ENCODE measurements around the gene NUP98.

NUP98 gene

DNA sequence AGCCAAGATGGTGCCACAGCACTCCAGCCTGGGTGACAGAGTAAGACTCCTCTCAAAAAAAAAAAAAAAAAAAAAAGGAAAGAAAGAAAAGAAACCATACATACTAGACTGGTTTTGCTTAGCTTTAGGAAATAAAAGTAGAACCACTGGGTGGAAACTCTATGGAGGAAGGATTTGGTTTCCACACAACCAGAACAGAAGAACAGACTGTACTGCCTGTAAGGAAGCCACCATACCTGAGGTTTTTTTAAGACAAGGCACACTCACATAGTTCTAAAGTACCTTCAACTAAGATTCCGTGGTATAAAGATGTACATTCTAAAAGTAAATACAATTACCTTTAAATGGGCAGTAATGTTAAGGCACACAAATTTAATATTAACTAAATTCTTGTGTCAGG, 58.6 kb downstream of the NUP98 start:
- in situ Hi-C loops (cut with MboI; ENCODE audit: low sequenced_read_pairs) = no loop called here

DNA sequence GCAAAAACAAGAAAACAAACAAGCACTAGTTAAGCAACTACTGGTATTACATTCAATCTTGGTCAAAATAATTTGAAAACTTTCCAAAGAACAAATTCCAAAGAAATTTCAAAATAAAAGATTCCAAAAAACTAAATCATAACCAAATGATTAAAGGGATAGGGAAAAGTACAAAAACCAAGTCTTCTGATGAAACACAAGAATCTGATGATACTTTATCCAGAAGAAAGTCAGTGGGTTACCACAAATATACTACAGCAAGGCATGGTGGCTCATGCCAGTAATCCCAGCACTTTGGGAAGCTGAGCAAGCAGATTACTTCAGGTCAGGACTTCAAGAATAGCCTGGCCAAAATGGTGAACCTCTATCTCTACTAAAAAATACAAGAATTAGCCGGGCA, 59.1 kb downstream of the NUP98 start:
- in situ Hi-C loops (cut with MboI; ENCODE audit: low sequenced_read_pairs) = no loop called here

DNA sequence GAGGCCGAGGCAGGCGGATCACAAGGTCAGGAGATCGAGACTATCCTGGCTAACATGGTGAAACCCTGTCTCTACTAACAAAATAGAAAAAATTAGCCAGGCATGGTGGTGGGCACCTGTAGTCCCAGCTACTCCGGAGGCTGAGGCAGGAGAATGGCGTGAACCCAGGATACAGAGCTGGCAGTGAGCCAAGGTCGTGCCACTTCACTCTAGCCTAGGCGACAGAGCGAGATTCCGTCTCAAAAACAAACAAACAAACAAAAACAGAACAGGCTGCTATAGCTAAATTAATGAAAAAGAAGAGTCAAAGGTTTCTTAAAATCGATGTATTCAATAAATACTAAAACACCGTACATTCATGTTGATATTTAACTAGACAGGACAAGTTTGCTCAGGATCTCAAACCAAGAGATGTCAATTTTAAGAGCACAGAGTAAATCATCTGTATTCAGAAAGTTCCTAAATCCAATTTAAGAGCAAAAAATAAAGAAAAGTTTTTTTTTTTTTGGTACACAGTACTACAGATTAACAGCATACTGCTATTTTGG, 59.9 kb downstream of the NUP98 start:
- in situ Hi-C loops (cut with MboI; ENCODE audit: low sequenced_read_pairs) = no loop called here

DNA sequence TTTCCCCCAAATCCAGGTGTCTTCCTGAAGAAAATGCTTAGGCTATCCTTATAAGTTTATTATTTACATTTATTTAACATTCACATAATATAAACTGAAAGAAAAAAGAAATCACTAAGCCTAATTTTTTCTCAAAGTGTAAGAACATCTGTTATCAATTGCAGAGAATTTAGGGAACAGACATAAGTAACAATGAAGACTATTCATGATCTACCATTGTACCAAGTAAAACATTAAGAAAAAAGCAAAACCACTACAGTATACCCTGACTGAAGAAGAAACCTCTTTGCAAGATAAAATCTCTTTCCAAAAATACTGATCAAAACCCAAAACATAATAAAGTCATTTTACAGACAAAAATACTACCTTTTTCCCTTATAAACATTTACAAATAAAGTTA, 60.5 kb downstream of the NUP98 start:
- in situ Hi-C loops (cut with MboI; ENCODE audit: low sequenced_read_pairs) = no loop called here

DNA sequence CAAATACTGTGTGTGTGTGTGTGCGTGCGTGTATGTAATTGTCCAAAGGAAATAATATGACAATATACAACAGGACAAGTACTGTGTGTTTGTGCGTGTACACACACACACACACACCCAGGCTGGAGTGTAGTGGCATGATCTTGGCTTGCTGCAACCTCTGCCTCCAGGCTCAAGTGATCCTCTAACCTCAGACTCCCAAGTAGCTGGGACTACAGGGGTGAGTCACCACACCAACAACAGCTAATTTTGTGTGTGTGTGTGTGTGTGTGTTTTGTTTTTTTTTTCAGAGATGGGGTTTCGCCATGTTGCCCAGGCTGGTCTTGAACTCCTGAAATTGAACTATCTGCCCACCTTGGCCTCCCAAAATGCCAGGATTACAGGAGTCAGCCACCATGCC, 61.5 kb downstream of the NUP98 start:
- in situ Hi-C loops (cut with MboI; ENCODE audit: low sequenced_read_pairs) = no loop called here

DNA sequence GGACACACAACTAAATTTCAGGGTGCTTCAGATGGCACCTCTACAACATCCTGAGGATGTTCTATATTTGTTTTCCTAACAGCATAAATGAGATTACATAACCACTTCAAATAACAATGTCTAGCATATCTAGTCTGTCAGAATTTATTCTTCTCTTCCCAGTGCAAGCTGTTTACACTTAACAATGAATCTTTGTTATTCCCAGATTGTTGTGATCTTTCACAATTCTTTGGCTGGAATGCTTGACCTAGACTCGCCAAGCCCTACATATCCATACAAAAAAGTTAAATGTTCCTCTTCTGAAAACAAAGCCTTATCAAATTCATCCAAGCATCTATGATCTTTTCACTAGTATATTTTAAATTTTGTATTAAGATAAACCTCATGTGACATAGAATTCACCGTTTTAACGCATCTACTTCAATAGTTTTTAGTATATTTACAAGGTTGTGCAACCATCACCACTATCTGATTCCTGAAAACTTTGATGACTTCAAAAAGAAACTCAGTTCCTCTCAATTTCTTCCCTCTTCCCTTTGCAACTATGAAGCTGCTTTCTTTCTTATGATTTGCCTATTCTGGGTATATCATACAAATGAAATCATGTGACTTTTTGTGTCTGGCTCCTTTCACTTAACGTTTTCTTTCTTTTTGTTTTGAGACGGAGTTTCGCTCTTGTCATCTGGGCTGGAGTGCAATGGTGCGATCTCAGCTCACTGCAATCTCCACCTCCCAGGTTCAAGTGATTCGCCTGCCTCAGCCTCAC, 64.5 kb downstream of the NUP98 start:
- in situ Hi-C loops (cut with MboI; ENCODE audit: low sequenced_read_pairs) = no loop called here

DNA sequence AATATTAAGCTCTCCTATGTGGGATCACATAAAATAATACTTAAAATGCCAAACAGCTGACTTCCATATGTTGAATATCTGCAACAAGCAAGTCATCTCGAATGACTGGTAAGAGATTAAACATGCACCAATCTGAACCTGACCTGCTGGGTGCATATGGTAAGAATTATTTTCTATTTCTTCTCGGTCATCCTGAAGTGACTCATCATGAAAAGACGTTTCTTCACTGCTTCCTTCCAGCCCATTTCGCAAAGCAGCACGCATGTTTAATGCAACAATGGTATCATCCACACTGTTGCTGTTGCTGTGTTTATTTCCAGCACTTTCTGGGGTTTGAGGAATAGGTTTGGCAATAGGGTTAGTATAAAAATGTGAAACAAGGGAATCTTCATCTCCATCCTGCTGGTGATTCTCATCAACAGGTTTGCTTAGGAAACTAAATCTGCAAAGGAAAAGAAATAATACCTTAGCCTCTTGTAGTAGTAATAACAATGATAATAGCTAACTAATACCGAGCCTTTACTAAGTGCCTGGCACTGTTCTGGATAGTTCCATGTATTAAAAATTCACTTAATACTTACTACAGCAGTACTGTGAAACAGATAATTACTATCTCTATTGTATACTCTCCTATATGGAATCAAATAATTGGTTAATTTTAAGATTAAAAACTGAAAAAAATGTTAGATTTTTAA, 74.2 kb downstream of the NUP98 start:
- in situ Hi-C loops (cut with MboI; ENCODE audit: low sequenced_read_pairs) = no loop called here

DNA sequence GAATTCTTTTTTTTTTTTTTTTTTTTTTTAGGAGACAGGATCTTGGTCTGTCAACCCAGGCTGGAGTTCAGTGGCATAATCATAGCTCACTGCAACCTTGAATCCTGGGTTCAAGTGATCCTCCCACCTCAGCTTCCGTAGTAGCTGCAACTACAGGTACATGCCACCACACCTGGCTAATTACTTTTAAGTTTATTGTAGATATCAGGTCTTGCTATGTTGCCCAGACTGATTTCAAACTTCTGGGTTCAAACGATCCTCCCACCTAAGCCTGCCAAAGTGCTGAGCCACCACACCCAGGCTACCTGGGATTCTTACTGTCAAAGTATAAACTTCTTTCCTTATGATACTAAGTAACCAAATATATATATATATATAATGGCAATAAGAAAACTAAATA, 75.3 kb downstream of the NUP98 start:
- in situ Hi-C loops (cut with MboI; ENCODE audit: low sequenced_read_pairs) = no loop called here

DNA sequence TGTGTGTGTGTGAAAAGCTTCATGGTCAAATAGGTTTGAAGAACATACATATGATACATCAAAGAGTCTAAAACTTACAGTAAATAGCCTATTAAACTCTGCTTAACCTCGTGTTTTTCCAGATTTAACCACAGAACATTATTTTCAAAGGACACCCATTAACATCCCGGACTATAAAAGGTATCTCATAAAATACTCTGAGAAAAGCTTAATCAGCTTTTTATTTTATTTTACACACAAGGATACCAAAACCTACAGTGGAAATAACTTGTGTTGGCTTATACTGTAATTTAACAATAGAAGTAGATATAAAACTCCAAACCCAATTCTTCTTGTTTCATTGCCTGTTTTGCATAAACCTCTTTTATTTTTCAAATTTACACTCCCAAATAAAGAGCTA, 76.4 kb downstream of the NUP98 start:
- in situ Hi-C loops (cut with MboI; ENCODE audit: low sequenced_read_pairs) = no loop called here

DNA sequence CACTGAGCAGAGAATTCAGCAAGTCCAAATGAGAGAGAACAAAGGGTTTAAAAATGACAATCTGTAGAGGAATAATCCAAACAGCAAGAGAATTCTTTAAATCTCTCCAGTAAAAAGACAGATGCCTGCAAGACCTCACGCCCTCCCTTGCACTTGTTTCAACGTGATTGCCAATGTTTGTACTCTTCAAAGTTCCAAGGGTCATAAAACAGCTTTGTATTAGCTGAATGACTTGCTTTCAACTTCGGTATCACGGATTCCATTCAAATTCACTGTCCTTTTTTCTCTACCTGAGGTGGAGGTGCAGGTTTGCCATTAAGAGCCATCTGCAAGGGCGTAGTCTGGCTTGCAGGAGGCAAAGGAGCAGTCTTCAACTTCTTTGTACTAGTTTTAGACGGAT, 85.1 kb downstream of the NUP98 start:
- in situ Hi-C loops (cut with MboI; ENCODE audit: low sequenced_read_pairs) = no loop called here

DNA sequence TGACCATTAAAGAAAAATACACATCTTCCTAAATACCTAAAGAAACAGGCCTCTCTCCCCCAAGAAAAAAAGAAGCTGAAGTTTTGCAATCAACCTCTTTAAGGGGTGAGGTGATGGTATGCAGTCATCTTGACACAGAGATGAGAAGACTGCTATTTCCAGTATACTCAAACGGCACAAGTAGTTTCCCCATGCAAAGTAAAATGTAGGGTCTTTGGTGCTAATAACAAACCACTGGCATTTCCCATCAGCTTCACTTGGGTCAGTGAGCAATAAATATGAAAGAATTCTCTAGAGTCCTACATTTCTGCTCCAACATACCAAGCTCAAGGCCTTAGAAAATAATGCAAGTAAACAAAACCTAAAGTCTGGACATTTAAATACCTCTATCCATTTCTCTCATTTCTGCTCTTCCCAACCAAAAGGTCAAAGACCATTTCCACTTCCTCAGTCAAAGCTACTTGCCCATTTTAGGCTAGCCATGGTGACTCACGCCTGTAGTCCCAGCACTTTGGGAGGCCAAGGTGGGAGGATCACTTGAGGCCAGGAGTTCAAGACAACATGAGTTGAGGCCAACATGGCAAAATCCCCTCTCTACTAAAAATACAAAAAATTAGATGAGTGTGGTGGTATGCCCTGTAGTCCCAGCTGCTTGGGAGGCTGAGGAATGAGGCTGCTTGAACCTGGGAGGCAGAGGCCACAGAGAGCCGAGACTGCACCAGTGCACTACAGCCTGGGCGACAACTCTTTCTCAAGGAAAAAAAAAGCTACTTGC, 86.7 kb downstream of the NUP98 start:
- in situ Hi-C loops (cut with MboI; ENCODE audit: low sequenced_read_pairs) = no loop called here

DNA sequence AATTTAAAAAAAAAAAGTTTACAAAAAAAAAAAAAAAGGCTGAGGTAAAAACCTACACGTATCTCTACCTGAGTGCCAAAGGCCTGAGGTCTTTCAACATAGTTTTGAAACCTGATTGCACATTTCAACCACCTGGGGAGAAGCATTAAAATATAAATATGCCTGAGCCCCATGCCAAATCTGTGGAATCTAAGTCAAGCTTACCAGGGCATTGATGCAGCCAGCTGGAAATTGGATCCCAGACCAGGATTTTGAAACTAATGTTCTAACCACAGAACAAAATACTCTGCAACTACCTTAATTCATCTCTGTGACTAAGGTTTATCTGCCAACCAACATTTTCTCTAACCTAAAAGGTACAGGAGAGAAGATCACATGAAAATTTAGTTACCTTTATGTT, 87.4 kb downstream of the NUP98 start:
- in situ Hi-C loops (cut with MboI; ENCODE audit: low sequenced_read_pairs) = no loop called here

DNA sequence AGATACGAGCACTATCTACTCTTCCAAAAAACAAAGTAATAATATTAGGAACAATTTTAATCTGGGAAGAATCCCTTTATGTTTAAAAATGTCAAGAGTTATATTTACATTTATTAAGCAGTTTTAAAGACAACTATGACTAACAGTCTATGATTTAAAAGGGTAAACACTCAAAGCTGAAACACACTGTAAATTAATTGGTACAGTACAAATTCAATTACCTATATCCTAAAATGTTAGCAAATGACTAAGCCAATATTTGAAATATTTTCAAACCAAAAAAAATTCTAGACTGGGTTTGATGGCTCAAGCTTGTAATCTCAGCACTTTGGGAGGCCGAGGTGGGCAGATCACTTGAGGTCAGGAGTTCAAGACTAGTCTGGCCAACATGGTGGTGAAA, 90.2 kb downstream of the NUP98 start:
- in situ Hi-C loops (cut with MboI; ENCODE audit: low sequenced_read_pairs) = no loop called here

DNA sequence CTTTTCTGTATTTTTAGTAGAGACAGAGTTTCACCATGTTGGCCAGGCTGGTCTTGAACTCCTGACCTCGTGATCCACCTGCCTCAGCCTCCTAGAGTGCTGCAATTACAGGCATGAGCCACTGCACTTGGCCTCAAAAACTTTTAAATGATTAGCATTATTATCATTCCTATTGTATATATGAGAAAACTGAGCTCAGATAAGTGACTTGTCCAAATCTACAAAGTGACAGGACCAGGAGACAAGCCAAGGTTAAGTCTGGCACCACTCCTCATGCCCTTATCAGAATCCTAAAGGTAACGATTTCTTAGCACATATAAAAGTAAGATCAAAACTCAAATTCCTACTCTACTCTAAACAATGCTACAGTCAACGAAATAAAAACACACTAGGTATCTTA, 94.0 kb downstream of the NUP98 start:
- in situ Hi-C loops (cut with MboI; ENCODE audit: low sequenced_read_pairs) = no loop called here

DNA sequence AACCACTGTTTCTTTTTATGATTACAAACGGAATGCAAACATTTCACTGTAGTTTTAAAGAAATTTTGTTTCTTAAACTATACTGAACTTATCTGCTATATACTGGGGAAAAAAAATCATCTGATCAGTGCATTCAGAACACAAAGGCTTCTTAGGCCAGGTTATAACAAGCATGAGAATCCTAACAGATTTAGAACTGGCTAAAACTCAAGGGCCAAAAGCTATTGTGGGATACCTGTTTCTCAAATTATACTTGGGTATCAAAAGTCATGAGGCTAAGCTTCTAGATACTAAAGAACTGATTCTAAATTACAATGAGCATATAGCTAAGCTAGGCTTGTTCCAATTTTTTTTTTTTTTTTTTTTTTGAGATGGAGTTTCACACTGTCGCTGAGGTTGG, 96.4 kb downstream of the NUP98 start:
- in situ Hi-C loops (cut with MboI; ENCODE audit: low sequenced_read_pairs) = no loop called here

DNA sequence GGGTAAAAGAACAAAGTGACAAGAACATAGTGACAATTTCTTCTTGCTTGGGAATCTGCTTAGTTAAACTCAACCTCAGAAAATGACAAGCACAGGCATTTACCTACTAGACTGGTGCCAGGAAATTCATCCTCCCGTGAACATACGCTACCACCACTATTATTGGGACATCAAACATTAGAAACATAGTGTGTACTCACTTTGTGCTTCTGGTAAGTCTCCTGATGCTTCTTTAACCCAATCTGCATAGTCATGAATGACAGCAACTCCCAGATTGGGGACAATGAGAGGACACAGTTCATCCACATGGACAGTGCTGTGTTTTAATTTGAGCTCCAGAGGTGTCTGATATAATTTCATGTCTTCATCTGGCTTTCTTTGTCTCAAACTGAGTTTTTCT, 96.9 kb downstream of the NUP98 start:
- in situ Hi-C loops (cut with MboI; ENCODE audit: low sequenced_read_pairs) = no loop called here

DNA sequence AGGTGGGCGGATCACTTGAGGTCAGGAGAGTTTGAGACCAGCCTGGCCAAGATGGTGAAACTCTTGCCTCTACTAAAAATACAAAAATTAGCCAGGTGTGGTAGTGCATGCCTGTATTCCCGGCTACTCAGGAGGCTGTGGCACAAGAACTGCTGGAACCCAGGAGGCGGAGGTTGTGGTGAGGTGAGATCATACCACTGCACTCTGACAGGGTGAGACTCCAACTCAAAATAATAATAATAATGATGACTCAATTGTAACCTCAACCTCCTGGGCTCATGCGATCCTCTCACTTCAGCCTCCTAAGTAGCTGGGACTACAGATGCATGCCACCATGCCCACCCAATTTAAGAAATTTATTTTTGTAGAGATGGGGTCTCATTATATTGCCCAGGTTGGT, 110.6 kb downstream of the NUP98 start:
- in situ Hi-C loops (cut with MboI; ENCODE audit: low sequenced_read_pairs) = no loop called here

DNA sequence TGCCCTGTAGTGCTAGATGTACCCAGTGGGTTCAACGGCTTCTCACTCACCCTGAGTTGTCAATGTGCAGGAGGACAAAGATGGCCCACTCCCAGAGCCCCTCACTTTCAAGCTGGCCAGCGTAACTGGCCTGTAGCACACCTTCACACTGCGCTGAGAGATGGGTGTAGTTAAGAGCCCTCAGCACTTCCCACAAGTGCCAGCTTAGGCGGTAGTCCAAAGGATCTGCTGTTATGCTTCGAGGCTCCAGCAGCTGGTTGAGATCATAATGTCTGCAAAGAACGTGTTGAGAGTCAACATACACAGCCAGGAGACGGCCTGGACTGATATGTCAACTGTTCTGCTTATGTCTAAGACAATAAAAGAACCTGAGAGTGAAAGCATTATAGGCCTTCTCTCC, 111.4 kb downstream of the NUP98 start:
- in situ Hi-C loops (cut with MboI; ENCODE audit: low sequenced_read_pairs) = no loop called here

DNA sequence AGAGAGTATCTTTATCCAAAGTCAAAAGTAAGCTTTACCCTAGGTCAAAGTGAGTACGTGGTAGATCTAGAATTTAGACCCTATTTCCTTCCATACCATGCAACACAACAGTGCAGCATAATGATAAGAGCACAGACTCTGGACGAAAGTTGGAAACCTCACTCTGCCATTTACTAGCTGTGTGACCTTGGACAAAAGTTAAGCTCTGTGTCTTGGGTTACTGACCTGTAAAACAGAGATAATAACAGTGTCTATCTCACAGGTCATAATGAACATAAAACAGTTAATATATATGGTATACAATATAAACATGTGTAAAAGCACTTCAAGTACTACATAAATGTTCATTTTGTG, 112.6 kb downstream of the NUP98 start:
- in situ Hi-C loops (cut with MboI; ENCODE audit: low sequenced_read_pairs) = no loop called here

DNA sequence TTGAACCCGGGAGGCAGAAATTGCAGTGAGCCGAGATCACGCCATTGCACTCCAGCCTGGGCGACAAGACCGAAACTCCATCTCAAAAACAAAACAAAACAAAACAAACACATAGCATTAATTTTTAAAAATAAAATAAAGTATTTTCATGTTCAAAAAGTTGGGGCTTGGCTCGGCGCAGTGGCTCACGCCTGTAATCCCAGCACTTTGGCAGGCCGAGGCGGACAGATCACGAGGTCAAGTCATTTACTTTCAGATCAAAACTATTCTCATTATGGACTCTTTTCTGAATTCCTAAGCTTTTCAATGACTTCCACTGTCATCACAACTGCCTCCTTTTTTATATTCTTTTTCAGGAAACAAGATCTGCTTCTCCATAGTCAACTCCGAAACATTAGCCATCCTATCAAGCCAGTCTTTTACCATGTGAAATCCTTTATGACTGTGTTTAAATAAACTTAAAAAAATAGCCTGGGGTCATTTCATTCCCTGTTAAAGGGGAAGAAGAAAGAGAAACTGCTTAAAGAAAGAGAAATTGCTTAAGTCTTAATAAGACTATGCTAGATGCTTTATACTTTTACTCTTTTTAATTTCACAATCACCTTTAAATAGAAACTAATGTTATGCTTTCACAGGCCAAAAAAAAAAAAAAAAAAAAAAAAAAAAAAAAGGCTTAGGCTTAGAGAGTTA, 113.1 kb downstream of the NUP98 start:
- in situ Hi-C loops (cut with MboI; ENCODE audit: low sequenced_read_pairs) = no loop called here

DNA sequence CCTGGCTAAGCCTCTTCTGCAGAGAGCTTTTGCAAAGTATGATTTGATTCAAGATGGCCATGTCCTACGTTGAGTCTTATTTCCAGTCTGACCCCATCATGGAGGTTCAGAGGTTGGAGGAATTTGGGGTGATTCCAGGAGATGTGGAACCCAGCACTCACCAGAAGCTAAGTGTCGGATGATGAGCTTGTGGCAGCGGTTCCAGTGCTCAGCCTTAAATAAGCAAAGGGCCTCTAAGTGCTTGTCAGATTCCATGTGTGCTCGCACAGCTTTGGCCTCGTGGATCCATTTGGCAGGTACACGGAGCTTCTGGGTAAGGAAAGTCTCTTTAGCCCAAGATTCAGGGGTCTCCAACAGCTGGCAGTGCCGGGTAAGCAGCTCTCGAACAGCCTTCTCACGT, 114.3 kb downstream of the NUP98 start:
- in situ Hi-C loops (cut with MboI; ENCODE audit: low sequenced_read_pairs) = no loop called here
